HCT116 (cell line): Measurements from ENCODE around the gene CDC42EP5. TPM values are rescaled to one million over a fixed set of nuclear protein-coding genes. Genes with fewer than 3 reads are reported as not detected.
A peak's percentile ranks its signal among the peaks of the same experiment; 100 is the strongest.

Experiments
- ATAC-seq: fragments of 200-7000 bp; cut with Tn5 transposase; 2 replicates; pipeline ENCODE4 v1.9.1; 2020; ENCODE audit warnings: mild to moderate bottlenecking, moderate library complexity
- BruUV-seq: library from RNA; stranded (reverse); fragments of 400-500 nt; replicated peaks from 2 replicates; lab custom pipeline; 2021; lab: Mats Ljungman, UMichigan
- CTCF ChIA-PET: fragments of 300-600 bp; sonication (Branson Sonifier 250); formaldehyde crosslinking; loops from one replicate; lab custom pipeline; 2021; ENCODE audit warnings: antibody characterized with exemption; lab: Charles Lee
- POLR2A ChIA-PET: fragments of 300-600, 350-600 bp; sonication (Branson Sonifier 250); formaldehyde crosslinking; loops from one replicate; lab custom pipeline; 2021; ENCODE audit warnings: antibody characterized with exemption; lab: Charles Lee
- RAD21 ChIA-PET, 2 experiments: fragments of 300-600 bp; sonication (Branson Sonifier 250); formaldehyde crosslinking; loops; one replicate each; lab custom pipeline; 2023; ENCODE audit warnings: low total read pairs in 2 of 2; ENCODE audit not compliant: uncharacterized antibody in 2 of 2, unreplicated experiment in 2 of 2, low non-redundant PET in 1 of 2; lab: Charles Lee
- DNase-seq: peaks from one replicate; pipeline ENCODE4 v3.0.0-alpha.2; 2010; ENCODE audit warnings: low read depth, low spot score
- H2AFZ ChIP-seq: fragments of 200-600 bp; shearing (Covaris generic), sonication (generic); 2 replicates; pipeline ENCODE4 v1.6.1; 2017; ENCODE audit warnings: low read depth, mixed run types, mixed read lengths, antibody characterized with exemption, low read length; ENCODE audit not compliant: poor library complexity, severe bottlenecking
- H3K27ac ChIP-seq: 2 replicates; pipeline ENCODE4 v1.5.1; 2012; ENCODE audit warnings: low read depth, low read length
- H3K27me3 ChIP-seq: fragments of 200-600 bp; sonication (generic); 2 replicates; pipeline ENCODE4 v1.6.1; 2016; ENCODE audit warnings: mixed run types, low read length, mixed read lengths; ENCODE audit not compliant: insufficient read depth
- H3K36me3 ChIP-seq, 2 experiments: fragments of 200-500 bp in 1 of 2; fragments of 200-600 bp in 1 of 2; sonication (Bioruptor generic) in 1 of 2; sonication (generic) in 1 of 2; 2 replicates each; pipeline versions ENCODE4 v1.5.1 to v1.6.1; 2014 to 2016; ENCODE audit warnings: low read length in 2 of 2, inconsistent platforms in 1 of 2, mixed read lengths in 1 of 2, mixed run types in 1 of 2; ENCODE audit not compliant: insufficient read depth in 2 of 2, control insufficient read depth in 1 of 2
- H3K4me1 ChIP-seq, 2 experiments: fragments of 200-600 bp in 1 of 2; sonication (generic) in 1 of 2; 2 replicates each; pipeline versions ENCODE4 v1.5.1 to v1.6.1; 2012 to 2017; ENCODE audit warnings: low read length in 2 of 2, inconsistent platforms in 1 of 2, mild to moderate bottlenecking in 1 of 2, mixed read lengths in 1 of 2, mixed run types in 1 of 2, moderate library complexity in 1 of 2; ENCODE audit not compliant: insufficient read depth in 2 of 2, control insufficient read depth in 1 of 2
- H3K4me2 ChIP-seq: fragments of 200-600 bp; sonication (generic); 2 replicates; pipeline ENCODE4 v1.6.1; 2017; ENCODE audit warnings: mixed run types, low read length, mixed read lengths
- H3K4me3 ChIP-seq, 2 experiments: fragments of 200-600 bp in 1 of 2; sonication (generic) in 1 of 2; replicated peaks in 1 of 2; 2 replicates each; pipeline ENCODE4 v1.5.1; 2011 to 2016; ENCODE audit warnings: low read length in 2 of 2, control low read depth in 1 of 2, low read depth in 1 of 2, mild to moderate bottlenecking in 1 of 2, mixed read lengths in 1 of 2, mixed run types in 1 of 2
- H3K79me2 ChIP-seq: fragments of 200-600 bp; sonication (generic); 2 replicates; pipeline ENCODE4 v1.6.1; 2017; ENCODE audit warnings: mild to moderate bottlenecking, mixed run types, low read length, moderate library complexity, mixed read lengths; ENCODE audit not compliant: insufficient read depth
- H3K9ac ChIP-seq: fragments of 200-600 bp; sonication (generic); 2 replicates; pipeline ENCODE4 v1.6.1; 2016; ENCODE audit warnings: low read length, mixed read lengths
- H3K9me2 ChIP-seq: fragments of 200-600 bp; sonication (generic), shearing (Covaris generic); 2 replicates; pipeline ENCODE4 v1.6.1; 2017; ENCODE audit warnings: mixed run types, mild to moderate bottlenecking, moderate library complexity; ENCODE audit not compliant: insufficient read depth
- H3K9me3 ChIP-seq, 2 experiments: fragments of 200-500 bp in 1 of 2; fragments of 200-600 bp in 1 of 2; sonication (Bioruptor generic) in 1 of 2; sonication (generic) in 1 of 2; 2 replicates each; pipeline ENCODE4 v1.6.1; 2014 to 2017; ENCODE audit warnings: low read length in 2 of 2, mixed read lengths in 2 of 2, inconsistent platforms in 1 of 2, low read depth in 1 of 2, mild to moderate bottlenecking in 1 of 2, mixed run types in 1 of 2, moderate library complexity in 1 of 2; ENCODE audit not compliant: control insufficient read depth in 1 of 2, insufficient read depth in 1 of 2
- H4K20me1 ChIP-seq: fragments of 200-600 bp; sonication (generic), shearing (Covaris generic); 2 replicates; pipeline ENCODE4 v1.6.1; 2017; ENCODE audit warnings: mixed run types, mild to moderate bottlenecking, moderate library complexity; ENCODE audit not compliant: insufficient read depth
- EGR1 ChIP-seq: IDR thresholded peaks from 2 replicates; pipeline ENCODE4 v1.6.1; 2012; ENCODE audit warnings: low read depth
- ELF1 ChIP-seq: IDR thresholded peaks from 2 replicates; pipeline ENCODE4 v1.6.1; 2012; ENCODE audit warnings: low read depth, borderline replicate concordance
- EZH2 ChIP-seq: fragments of 200-600 bp; sonication (generic); IDR thresholded peaks from 2 replicates; pipeline ENCODE4 v1.6.1; 2017; ENCODE audit warnings: antibody characterized with exemption, mixed run types
- JUND ChIP-seq: IDR thresholded peaks from 2 replicates; pipeline ENCODE4 v1.6.1; 2012
- MAX ChIP-seq: IDR thresholded peaks from 2 replicates; pipeline ENCODE4 v1.6.1; 2012
- RAD21 ChIP-seq: IDR thresholded peaks from 2 replicates; pipeline ENCODE4 v1.6.1; 2012; ENCODE audit warnings: low read depth, mild to moderate bottlenecking
- SIN3A ChIP-seq: IDR thresholded peaks from 2 replicates; pipeline ENCODE4 v1.6.1; 2012; ENCODE audit warnings: low read depth
- SRF ChIP-seq: IDR thresholded peaks from 2 replicates; pipeline ENCODE4 v1.6.1; 2012; ENCODE audit warnings: low read depth
- ZBTB33 ChIP-seq: IDR thresholded peaks from 2 replicates; pipeline ENCODE4 v1.6.1; 2011; ENCODE audit warnings: mild to moderate bottlenecking, low read length, moderate library complexity; ENCODE audit not compliant: insufficient replicate concordance; ENCODE audit errors: extremely low read depth
- ZNF274 ChIP-seq: fragments of 200-500 bp; sonication (Bioruptor generic); IDR thresholded peaks from 2 replicates; pipeline ENCODE4 v1.6.1; 2014; ENCODE audit warnings: mild to moderate bottlenecking, low read depth, low read length, inconsistent platforms
- intact Hi-C: fragments of 100-400 bp; cut with micrococcal nuclease; formaldehyde crosslinking; loops from 2 replicates; pipeline ENCODE4 v1.10.0; 2022
- total RNA-seq: library from RNA; stranded (reverse); gene quantifications from one replicate; pipeline ENCODE4 v1.2.1, GENCODE V29; 2021; ENCODE audit not compliant: unreplicated experiment
- TF ChIP-seq, protein P1 (sequence below), 3 experiments: fragments of 200-600 bp in 1 of 3; sonication (generic) in 1 of 3; IDR thresholded peaks in 2 of 3; conservative IDR thresholded peaks in 1 of 3; 2 replicates each; pipeline ENCODE4 v1.5.1; 2012 to 2017; ENCODE audit warnings: low read depth in 2 of 3, low read length in 2 of 3, antibody characterized with exemption in 1 of 3, borderline replicate concordance in 1 of 3, control low read depth in 1 of 3, mild to moderate bottlenecking in 1 of 3, mixed read lengths in 1 of 3, mixed run types in 1 of 3, moderate library complexity in 1 of 3; ENCODE audit not compliant: insufficient read depth in 1 of 3

The CDC42EP5 gene
- total RNA-seq, 1 experiment from 2014 or later, result 0.64 TPM

- no peak overlapping the region for H3K27ac ChIP-seq
- RAD21 ChIA-PET, result no interaction called here
- H3K4me2 ChIP-seq, result no peak overlapping the region
- CTCF ChIA-PET, result interaction anchor here (1.1 kb wide), 1 partner anchor 10 kb away, joined by 4 read pairs; the partner anchor contains the start of gene CDC42EP5
- DNase-seq (no peak), ATAC-seq (no peak)
- BruUV-seq, result no TSS peak
- no peak overlapping the region for H3K9ac ChIP-seq
- no peak overlapping the region for H3K4me3 ChIP-seq
- TF ChIP-seq ZBTB33, result no peak
- TF ChIP-seq, all 23 proteins: peak for 0
- Histone ChIP-seq H3K27me3 (0 out of 2 replicates have a peak, but pooled peaks cover 3% of the 10 kb centered on the region), H3K9me2 (no peaks in the 10 kb centered on the region), H3K79me2 (no peaks in the 10 kb centered on the region), H3K4me1 (no peaks in the 10 kb centered on the region), H2AFZ (no peak overlapping the region), H4K20me1 (no peaks in the 10 kb centered on the region), H3K9me3 (no peaks in the 10 kb centered on the region), H3K36me3 (no peaks in the 10 kb centered on the region)
- POLR2A ChIA-PET, result no interaction called here
- intact Hi-C loops, result loop anchor here (5.0 kb wide), 1 partner anchor 194 kb away; no protein-coding TSS in a partner anchor
These were observed 9.8 kb upstream of the CDC42EP5 start for GRCh38 chr19:54482889-54483288.

GRCh38 chr19:54481326-54481930 is 8.3 kb upstream of the CDC42EP5 start:
- Histone ChIP-seq H3K4me1 (no peaks in the 10 kb centered on the region), H4K20me1 (no peaks in the 10 kb centered on the region), H3K9me3 (no peaks in the 10 kb centered on the region), H3K27me3 (0 out of 2 replicates have a peak, but pooled peaks cover 3% of the 10 kb centered on the region), H3K4me3 (no peak overlapping the region), H3K36me3 (no peaks in the 10 kb centered on the region), H3K27ac (no peak overlapping the region), H3K79me2 (no peaks in the 10 kb centered on the region), H3K4me2 (peak overlapping the region; percentile 41; the same call in 1 of the 2 replicates), H3K9me2 (no peaks in the 10 kb centered on the region), H2AFZ (peak overlapping the region; percentile 76), H3K9ac (no peak overlapping the region)
- POLR2A ChIA-PET, result no interaction called here
- RAD21 ChIA-PET, result no interaction called here
- ATAC-seq, result peak; percentile 72
- DNase-seq, result peak; percentile 32
- no peak for TF ChIP-seq EGR1
- TF ChIP-seq, protein P1, sequence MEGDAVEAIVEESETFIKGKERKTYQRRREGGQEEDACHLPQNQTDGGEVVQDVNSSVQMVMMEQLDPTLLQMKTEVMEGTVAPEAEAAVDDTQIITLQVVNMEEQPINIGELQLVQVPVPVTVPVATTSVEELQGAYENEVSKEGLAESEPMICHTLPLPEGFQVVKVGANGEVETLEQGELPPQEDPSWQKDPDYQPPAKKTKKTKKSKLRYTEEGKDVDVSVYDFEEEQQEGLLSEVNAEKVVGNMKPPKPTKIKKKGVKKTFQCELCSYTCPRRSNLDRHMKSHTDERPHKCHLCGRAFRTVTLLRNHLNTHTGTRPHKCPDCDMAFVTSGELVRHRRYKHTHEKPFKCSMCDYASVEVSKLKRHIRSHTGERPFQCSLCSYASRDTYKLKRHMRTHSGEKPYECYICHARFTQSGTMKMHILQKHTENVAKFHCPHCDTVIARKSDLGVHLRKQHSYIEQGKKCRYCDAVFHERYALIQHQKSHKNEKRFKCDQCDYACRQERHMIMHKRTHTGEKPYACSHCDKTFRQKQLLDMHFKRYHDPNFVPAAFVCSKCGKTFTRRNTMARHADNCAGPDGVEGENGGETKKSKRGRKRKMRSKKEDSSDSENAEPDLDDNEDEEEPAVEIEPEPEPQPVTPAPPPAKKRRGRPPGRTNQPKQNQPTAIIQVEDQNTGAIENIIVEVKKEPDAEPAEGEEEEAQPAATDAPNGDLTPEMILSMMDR (IDR thresholded peaks at IDR 0.05 in 2 of 3, conservative IDR thresholded peaks at IDR 0.05 in 1 of 3; ENCODE audit: borderline replicate concordance in 1 of 3, insufficient read depth in 1 of 3, low read depth in 2 of 3, low read length in 2 of 3), result peak; percentile 49 to 70 (median 70); a peak in 5 of 6 replicates
- TF ChIP-seq JUND, result no peak
- TF ChIP-seq SIN3A, result no peak
- TF ChIP-seq EZH2, result no peak
- no peak for TF ChIP-seq ZNF274
- TF ChIP-seq SRF, result no peak
- peak; percentile 63 for TF ChIP-seq RAD21
- TF ChIP-seq MAX, result no peak
- no peak for TF ChIP-seq ELF1
- TF ChIP-seq ZBTB33, result no peak
- CTCF ChIA-PET, result interaction anchor here (0.9 to 1.9 kb wide), 6 partner anchors 8 to 437 kb away, joined by 3 to 12 read pairs (median 4); partner anchors contain the start of gene CDC42EP5
- intact Hi-C loops, result loop anchor here (5.0 kb wide), 1 partner anchor 196 kb away; no protein-coding TSS in a partner anchor
- no TSS peak for BruUV-seq
